GM19324 (cell line): ENCODE data around the gene MFSD6L.
A peak's percentile ranks its signal among the peaks of the same experiment; 100 is the strongest.
"Not testable (repeated sequence)": the region's sequence is repeated elsewhere in the genome, so short reads cannot be mapped to it uniquely, and the experiment has no call there.

ENCODE experiments used
- ATAC-seq: cut with Tn5 transposase; IDR thresholded peaks from one replicate; pipeline ENCODE4 v1.9.1; 2021; ENCODE audit warnings: mild to moderate bottlenecking, moderate library complexity; ENCODE audit not compliant: unreplicated experiment, low FRiP score

The MFSD6L gene

GRCh38 chr17:8828517-8828875 is 29.3 kb upstream of the MFSD6L start:
- ATAC-seq = no peak

GRCh38 chr17:8826808-8827435 is 27.8 kb upstream of the MFSD6L start:
- ATAC-seq = no peak

GRCh38 chr17:8825802-8826201 is 26.6 kb upstream of the MFSD6L start:
- ATAC-seq = no peak

- no peak for ATAC-seq
Observed at GRCh38 chr17:8823279-8823678, 24.1 kb upstream of the MFSD6L start.

GRCh38 chr17:8822401-8823035 is 23.4 kb upstream of the MFSD6L start:
- ATAC-seq = no peak

- no peak for ATAC-seq
Observed at GRCh38 chr17:8821446-8822105, 22.4 kb upstream of the MFSD6L start.

GRCh38 chr17:8820311-8821010 is 21.3 kb upstream of the MFSD6L start:
- ATAC-seq = no peak

- ATAC-seq = no peak
Observed at GRCh38 chr17:8818654-8819330, 19.6 kb upstream of the MFSD6L start.

- no peak for ATAC-seq
Observed at GRCh38 chr17:8818047-8818446, 18.9 kb upstream of the MFSD6L start.

GRCh38 chr17:8806926-8807550 is 7.9 kb upstream of the MFSD6L start:
- ATAC-seq = peak; percentile 78

GRCh38 chr17:8806253-8806925 is 7.2 kb upstream of the MFSD6L start:
- ATAC-seq = peak; percentile 10

- not testable (repeated sequence) for ATAC-seq
Observed at GRCh38 chr17:8805396-8805795, 6.2 kb upstream of the MFSD6L start.

GRCh38 chr17:8803531-8804420 is 4.6 kb upstream of the MFSD6L start:
- no peak for ATAC-seq

- no peak for ATAC-seq
Observed at GRCh38 chr17:8801135-8801840, 2.1 kb upstream of the MFSD6L start.

- ATAC-seq = no peak
Observed at GRCh38 chr17:8800656-8801055, 1.5 kb upstream of the MFSD6L start.

- ATAC-seq = no peak
Observed at GRCh38 chr17:8799570-8800212, 526 bp upstream of the MFSD6L start.

GRCh38 chr17:8798176-8798845 is 854 bp downstream of the MFSD6L start:
- no peak for ATAC-seq
